Loucy (cell line): ENCODE measurements around the gene PPP4C.

Experiments
- EZH2phosphoT487 ChIP-seq: fragments of 200-600 bp; IDR thresholded peaks from 2 replicates; pipeline ENCODE4 v1.6.1; 2018; ENCODE audit warnings: antibody characterized with exemption, mild to moderate bottlenecking, moderate library complexity, borderline replicate concordance
- TF ChIP-seq, protein P1 (sequence below): fragments of 200-600 bp; sonication (generic); conservative IDR thresholded peaks from 2 replicates; pipeline ENCODE4 v1.5.1; 2014; ENCODE audit warnings: mild to moderate bottlenecking, antibody characterized with exemption, low read length

DNA sequence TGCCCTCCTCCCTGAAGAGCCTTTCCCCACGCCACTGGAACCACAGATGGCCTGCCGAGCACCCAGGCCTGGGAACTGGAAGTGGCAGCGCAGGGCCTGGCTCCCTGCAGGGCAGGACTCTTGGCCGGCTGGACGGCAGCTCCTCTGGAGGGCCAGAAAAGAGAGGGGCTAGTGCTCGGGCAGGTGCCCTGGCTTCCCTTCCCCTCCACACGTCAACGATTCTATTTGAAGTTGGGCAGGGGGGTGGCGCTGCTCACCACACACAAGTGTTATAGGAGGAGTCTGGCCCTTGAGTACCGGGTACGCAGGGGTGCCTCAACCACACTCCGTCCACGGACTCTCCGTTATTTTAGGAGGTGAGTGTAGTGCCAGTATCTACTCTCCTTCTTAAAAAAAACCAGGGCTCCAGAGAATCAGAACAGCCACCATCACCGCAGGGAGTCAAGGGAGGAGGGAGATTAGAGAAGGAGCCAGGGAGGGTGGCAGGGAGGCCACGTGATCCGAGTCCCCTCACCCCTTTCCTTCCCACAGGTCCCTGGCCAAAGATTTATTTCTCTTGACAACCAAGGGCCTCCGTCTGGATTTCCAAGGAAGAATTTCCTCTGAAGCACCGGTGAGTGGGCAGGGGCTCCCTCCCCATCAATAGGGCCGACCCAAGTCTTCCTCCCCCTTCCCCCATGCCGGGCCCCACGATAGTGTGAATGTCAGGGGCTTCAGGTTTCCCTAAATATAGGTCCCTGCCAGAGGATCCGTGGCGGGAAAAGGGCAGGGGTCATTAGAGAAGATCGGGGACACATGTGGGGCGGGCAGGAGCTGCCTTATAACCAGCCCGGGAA lies 11.7 kb upstream of the PPP4C start:
- TF ChIP-seq, protein P1, sequence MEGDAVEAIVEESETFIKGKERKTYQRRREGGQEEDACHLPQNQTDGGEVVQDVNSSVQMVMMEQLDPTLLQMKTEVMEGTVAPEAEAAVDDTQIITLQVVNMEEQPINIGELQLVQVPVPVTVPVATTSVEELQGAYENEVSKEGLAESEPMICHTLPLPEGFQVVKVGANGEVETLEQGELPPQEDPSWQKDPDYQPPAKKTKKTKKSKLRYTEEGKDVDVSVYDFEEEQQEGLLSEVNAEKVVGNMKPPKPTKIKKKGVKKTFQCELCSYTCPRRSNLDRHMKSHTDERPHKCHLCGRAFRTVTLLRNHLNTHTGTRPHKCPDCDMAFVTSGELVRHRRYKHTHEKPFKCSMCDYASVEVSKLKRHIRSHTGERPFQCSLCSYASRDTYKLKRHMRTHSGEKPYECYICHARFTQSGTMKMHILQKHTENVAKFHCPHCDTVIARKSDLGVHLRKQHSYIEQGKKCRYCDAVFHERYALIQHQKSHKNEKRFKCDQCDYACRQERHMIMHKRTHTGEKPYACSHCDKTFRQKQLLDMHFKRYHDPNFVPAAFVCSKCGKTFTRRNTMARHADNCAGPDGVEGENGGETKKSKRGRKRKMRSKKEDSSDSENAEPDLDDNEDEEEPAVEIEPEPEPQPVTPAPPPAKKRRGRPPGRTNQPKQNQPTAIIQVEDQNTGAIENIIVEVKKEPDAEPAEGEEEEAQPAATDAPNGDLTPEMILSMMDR: peak; percentile 57
- TF ChIP-seq EZH2phosphoT487: no peak
